Activated CD8-positive, alpha-beta memory T cell treated with anti-CD3 and anti-CD28 coated beads, Interleukin-2, amount 50 U/mL, for 24 hours (primary cell): ENCODE measurements around the gene GMDS.

Experiments
- DNase-seq: peaks from one replicate; pipeline ENCODE4 v3.0.0-alpha.2; 2020; ENCODE audit errors: extremely low read depth

Gene GMDS

GRCh38 chr6:1591243-1591642 is 654.2 kb downstream of the GMDS start:
- DNase-seq: no peak

DNA sequence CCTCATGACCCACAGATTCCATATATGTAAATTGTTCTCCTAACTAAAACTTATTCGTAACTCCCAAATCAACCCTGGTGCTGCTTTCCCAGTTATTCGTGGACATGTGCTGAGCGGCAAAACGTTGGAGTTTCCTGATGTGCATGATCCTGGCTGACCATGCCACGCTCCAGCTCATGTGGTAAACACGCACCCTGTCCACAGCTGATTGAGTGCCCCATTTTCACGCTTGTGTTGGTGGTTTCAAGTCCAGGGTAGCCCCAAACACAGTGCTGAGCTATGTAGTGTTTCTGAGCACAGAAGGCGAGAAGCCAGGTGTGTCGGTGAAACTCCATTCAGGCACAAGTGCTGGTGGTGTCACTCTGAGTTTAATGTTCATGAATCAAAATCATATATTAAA is 654.8 kb downstream of the GMDS start:
- DNase-seq: no peak

DNA sequence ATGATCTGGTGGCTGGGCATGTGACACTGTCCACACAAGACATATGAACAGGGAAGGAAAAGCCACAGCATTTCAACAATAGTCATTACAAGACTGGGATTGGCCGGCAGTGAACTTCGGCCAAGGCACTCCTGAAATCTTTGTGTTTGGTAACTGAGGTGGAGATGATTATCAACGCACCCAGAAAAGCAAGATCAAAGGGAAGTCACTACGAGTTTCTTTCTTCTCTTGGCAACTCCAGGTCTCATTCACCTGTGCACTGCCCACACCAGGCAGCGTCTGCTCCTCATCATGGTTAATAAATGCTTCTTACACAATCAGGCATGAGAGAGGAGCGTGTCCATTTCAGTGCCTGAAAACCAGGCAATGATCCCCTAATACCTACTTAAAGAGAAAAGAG is 656.2 kb downstream of the GMDS start:
- DNase-seq: no peak

DNA sequence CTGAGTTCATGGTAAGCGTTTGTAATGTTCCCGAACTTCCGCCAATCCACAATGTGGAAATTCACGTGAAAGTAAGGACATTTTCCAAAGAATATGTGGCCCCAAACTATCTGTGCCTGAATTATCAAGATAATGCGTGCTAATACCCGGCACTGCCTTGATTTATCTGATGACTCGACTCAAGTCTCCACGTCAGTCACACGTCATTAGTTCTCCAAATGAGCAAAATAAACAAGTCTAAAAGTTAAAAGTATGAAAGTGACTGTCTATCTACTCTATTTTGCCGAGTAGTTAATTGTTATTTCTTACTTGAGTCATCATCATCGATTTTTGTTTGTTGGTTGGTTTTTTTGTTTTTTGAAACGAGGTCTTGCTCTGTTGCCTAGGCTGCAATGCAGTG is 657.4 kb downstream of the GMDS start:
- DNase-seq: no peak

DNA sequence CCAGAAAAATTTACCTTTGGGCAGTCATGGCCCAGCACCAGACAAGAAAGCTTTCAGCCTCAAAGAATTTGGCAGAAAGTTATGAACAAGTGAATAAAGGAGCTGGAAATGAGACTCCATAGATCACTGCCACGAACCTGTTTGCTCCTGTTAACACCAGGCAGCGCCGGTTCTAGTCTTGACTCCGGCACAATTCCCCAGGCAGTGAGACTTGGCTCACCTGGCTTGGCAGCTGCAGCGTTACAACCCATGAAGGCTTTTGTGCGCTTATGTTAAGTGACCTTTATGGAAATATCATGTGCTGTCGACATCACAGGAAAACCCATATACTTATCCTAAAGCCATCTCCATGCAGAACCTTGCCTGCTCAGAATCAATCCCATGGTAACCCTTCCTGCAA is 657.9 kb downstream of the GMDS start:
- DNase-seq: no peak

DNA sequence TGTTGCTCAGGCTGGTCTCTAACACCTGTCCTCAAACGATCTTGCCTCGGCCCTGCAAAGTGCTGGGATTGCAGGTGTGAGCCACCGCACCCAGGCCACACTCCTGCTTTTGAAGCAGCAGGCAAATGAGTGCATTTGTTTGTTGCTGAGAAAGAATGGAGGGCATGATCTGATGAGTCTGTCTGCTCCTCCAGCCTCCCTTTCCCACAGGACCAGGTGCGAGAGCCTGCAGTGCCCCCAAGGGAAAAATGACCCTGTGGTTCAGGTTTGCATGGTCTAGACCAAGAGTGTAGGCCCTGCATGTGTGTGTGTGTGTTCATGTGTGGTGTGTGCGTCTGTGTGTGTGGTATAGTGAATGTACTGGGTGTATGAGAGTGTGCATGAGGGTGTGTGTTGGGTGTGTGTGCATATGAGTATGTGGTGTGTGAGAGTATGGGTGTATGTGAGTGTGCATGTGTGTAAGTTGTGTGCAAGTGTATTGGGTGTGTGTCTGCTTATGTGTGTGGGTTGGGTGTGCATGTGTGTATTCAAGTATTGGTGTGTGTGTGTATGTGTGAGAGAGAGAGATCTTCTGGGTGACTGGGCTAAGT is 658.4 kb downstream of the GMDS start:
- no peak for DNase-seq

DNA sequence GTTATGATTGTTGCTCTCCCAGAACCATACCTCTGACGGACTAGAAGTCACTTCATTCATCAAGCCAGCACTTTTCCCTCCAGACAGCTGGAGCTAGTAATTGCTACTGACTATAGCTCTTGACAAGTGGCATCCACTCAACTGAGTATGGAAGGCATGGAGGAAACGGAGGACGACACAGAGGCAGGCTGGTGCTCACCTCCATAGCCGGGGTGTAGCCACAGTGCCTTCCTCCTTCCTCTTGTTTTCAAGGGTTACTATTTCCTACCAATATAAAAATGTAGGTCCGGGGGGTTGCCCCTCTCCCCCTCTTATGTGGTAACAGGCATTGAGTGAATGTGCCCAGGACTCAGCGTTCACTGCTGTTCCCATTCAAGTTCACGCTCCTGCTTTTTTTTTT is 659.1 kb downstream of the GMDS start:
- DNase-seq: no peak

DNA sequence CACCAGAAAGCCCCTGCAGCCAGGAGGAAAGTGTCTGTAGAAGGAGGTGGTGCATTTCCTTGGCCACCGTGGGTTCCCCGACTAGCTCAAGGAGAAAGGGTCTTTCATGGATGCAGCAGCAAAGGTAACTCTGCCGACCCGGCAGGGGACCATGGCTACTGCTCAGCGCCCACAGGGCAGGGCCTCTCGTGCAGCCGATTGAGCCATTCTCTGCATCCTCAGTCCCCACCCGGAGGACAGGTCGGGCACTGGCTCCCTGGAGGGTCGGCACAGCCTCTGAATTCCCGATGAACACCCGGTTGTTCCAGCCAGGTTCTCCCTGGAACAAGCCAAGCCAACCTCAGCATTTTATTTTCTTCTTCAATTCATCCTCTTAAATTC is 659.7 kb downstream of the GMDS start:
- no peak for DNase-seq

GRCh38 chr6:1584996-1585668 is 660.3 kb downstream of the GMDS start:
- DNase-seq: no peak

DNA sequence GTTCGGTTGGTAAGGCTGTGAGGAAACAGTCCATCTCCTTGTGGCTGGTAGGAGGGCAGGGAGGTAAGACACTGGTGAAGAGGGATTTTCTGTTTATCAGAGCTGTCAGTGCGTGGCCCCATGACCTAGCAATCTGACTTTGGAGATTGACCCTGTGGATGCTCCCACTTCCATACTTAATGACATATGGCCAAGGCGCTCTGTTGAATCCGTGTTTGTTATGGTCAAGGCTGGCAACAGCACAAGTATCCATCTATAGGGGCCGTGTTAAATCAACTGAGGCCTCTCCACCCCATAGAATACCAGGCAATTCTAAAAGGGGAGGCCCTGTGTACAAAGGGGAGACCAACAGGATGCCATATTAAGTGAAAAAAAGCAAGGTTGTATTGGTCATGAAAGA is 661.3 kb downstream of the GMDS start:
- DNase-seq: no peak

DNA sequence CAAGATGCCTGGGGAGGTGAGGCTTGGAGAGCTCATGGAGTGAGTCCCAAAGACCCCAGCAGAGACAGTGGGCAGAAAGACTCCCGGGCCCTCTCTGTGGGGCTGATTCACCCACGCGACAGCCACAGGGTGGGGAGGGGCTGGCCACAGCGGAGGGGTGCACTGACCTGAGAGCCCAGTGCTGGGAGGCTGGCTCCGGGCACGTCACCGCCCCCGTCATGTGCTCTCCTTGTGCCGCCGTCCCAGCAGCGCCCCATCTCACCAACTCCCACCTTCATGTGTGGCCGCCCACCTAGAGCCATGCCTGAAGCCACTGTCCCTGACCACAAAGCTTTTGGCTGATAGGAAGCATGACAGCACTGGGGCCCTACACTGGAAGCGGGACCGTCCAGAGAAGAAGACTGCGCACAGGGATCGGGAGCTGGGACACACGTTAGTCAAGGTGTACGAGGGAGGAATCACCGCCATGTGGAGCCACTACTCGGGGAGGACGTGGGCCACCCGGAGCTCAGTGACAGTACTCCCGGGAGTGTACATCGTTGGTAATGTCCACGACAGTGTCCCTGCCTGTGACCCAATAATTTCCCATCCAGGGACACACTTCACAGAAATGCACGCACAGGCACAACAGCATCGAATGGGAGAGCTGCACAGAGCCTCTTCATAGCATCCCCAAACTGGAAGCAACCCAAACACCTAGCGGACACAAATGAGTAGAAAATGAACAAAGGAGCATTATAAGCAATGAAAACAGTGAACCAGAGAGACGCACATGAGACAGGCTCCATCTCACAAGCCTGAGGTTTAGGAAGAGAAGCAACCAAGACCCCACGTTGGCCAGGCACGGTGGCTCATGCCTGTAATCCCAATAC is 664.0 kb downstream of the GMDS start:
- DNase-seq: no peak

- no peak for DNase-seq
Measured at GRCh38 chr6:1580585-1580984, 664.8 kb downstream of the GMDS start.

DNA sequence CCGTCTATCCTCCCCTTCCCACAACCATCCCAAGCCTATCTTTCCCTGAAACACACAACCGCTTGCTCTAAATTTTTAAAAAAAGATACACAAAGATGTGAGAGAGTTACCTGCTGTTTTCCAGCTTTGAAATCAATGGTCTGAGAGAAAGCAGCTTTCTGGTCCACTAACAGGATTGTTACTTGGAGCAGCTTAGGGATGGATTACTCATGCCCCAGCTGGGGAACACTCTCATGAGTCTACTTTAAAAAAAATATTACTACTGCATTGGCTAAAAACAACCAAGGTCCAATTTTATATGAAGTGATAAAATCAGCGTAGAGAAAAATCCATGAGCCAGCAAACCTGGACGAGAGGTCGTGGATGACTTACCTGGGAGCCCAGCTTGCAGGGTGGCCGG is 665.3 kb downstream of the GMDS start:
- no peak for DNase-seq

DNA sequence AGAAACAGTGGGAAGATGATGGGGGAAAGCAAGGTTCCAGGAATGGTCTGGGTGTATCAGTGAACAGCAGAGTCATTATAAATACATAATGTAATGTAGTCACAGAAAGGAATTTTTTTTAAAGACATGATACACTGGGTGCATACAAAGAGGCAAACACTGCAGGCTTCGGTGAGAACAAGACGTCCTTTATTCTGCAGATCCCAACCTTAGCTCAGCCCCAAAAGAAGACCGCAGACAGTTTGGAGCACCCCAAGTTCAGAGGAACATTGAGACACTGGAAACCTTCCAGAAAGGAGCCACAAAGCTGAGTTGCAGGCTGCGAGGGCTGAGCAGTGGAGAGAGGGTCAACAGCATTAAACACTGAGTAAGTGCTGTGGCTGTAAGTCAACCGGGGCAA is 666.3 kb downstream of the GMDS start:
- DNase-seq: no peak

DNA sequence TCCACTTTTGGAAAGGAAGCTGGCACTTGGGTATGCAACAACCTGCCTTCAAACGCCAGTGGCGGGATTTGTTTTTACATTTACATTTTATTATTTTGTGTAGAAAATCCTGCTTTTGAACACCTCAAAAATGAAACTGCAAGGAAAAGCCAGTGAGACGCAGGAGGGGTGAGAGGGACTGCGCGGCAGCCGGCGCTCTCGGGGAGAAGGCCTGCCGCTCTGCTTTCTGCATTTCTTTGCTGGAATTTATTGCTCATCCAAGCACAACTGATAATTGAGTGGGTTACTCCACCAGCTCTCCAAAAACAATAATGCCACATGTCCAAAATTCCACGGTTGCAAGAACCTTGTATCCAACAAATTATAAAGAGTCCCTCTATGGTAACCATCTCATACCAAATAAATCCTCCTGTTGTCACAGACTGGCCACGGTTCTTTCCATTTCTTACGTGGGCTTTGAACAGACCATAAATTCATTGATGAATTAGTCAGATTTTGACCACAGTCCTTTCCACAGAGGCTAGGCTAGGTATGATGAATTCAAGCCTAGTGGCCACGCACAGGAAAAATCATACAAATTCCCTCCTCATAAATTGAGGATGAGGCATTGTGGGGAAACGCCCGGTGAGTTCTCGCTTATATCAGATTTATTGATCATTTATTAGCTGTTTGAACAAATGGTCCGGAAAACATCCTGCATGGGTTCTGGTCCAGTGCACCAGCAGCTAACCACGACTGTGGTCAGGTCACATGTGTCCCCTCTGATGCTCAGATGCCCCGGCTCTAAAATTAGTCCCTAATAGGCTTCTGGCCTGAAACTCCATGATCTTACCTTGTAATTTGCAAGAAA is 667.3 kb downstream of the GMDS start:
- no peak for DNase-seq

GRCh38 chr6:1577146-1577680 is 668.2 kb downstream of the GMDS start:
- DNase-seq: no peak

GRCh38 chr6:1576711-1577110 is 668.7 kb downstream of the GMDS start:
- no peak for DNase-seq

DNA sequence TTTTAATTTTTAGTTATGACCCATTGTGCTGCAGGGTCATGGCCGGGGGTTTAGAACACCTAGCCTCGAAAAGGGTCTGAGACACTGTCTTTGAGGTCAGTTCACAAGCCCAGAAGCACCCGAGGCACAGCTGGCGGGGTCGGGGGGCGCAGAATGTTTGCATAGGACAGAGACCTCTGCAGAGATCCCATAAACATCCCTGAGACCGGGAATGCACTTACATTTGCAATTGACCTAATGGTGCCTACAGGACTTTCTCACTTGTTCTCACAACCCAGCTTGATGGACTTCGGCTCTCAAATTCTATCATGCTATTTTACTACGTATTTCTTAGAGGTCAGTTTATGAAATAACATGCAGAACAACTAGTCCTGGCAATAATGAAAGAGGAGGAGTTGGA is 669.2 kb downstream of the GMDS start:
- no peak for DNase-seq

- DNase-seq: no peak
Measured at GRCh38 chr6:1575210-1576041, 670.0 kb downstream of the GMDS start.

DNA sequence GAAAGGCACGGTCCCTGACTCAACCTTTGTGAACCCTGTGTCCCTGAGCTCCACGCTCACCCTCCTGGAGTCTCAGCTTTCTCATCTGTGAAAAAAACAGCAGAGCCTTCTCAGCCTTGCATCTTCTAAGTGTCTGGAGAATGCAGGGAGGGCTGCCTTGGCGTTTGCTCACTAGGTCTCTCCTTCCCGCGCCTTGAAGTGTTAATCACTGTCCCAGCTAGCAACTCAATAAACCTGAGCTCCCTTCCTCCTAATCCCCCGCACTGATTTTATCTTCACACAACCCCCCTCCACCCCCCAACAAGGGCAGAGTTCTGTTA is 670.6 kb downstream of the GMDS start:
- no peak for DNase-seq

- DNase-seq: no peak
Measured at GRCh38 chr6:1574083-1574761, 671.2 kb downstream of the GMDS start.
